IMR-90 (cell line): ENCODE measurements around the gene ARRB1. TPM values are rescaled to one million over a fixed set of nuclear protein-coding genes. Genes with fewer than 3 reads are reported as not detected.

ENCODE experiments used
- ATAC-seq: fragments of 200-7000 bp; cut with Tn5 transposase; 2 replicates; pipeline ENCODE4 v1.9.1; 2020; ENCODE audit warnings: low read depth, mild to moderate bottlenecking, moderate library complexity
- BruUV-seq: library from RNA; stranded (reverse); fragments of 400-500 nt; replicated peaks from 2 replicates; lab custom pipeline; 2021; lab: Mats Ljungman, UMichigan
- CTCF ChIA-PET: fragments of 300-600 bp; formaldehyde crosslinking; extraction: SDS; loops from one replicate; lab custom pipeline; 2021; ENCODE audit warnings: antibody characterized with exemption; lab: Yijun Ruan, JAX
- POLR2A ChIA-PET: fragments of 300-600 bp; sonication (Branson Sonifier 250); formaldehyde crosslinking; loops from one replicate; lab custom pipeline; 2022; ENCODE audit warnings: antibody characterized with exemption; ENCODE audit not compliant: unreplicated experiment; lab: Charles Lee
- DNase-seq: peaks from one replicate; pipeline ENCODE4 v3.0.0; 2013
- H2AFZ ChIP-seq: replicated peaks from 2 replicates; pipeline ENCODE3; 2013; ENCODE audit warnings: low read length, mild to moderate bottlenecking; ENCODE audit not compliant: poor library complexity
- H2AK5ac ChIP-seq: 2 replicates; pipeline ENCODE4 v1.6.1; 2013; ENCODE audit warnings: low read depth, low read length, inconsistent platforms
- H2AK9ac ChIP-seq: replicated peaks from 2 replicates; pipeline ENCODE3; 2013; ENCODE audit warnings: mild to moderate bottlenecking, low read depth, low read length, moderate library complexity; ENCODE audit not compliant: poor library complexity
- H2BK120ac ChIP-seq: 2 replicates; pipeline ENCODE4 v1.6.1; 2013; ENCODE audit warnings: low read depth, low read length, inconsistent platforms
- H2BK15ac ChIP-seq: 3 replicates; pipeline ENCODE4 v1.6.1; 2013; ENCODE audit warnings: low read depth, low read length, inconsistent platforms
- H2BK20ac ChIP-seq: 2 replicates; pipeline ENCODE4 v1.6.1; 2013; ENCODE audit warnings: low read depth, mild to moderate bottlenecking, inconsistent platforms, low read length, moderate library complexity
- H2BK5ac ChIP-seq: 2 replicates; pipeline ENCODE4 v1.6.1; 2013; ENCODE audit warnings: mild to moderate bottlenecking, low read depth, low read length, inconsistent platforms; ENCODE audit not compliant: poor library complexity, severe bottlenecking
- H3K14ac ChIP-seq: replicated peaks from 2 replicates; pipeline ENCODE4 v1.6.1; 2013; ENCODE audit warnings: low read depth, low read length, inconsistent platforms
- H3K18ac ChIP-seq: 2 replicates; pipeline ENCODE4 v1.6.1; 2013; ENCODE audit warnings: low read depth, low read length, control low read depth
- H3K23ac ChIP-seq: 2 replicates; pipeline ENCODE4 v1.6.1; 2013; ENCODE audit warnings: low read depth, low read length, inconsistent platforms
- H3K27ac ChIP-seq: 2 replicates; pipeline ENCODE4 v1.5.1; 2013; ENCODE audit warnings: mild to moderate bottlenecking, control low read depth, low read length; ENCODE audit not compliant: insufficient read depth
- H3K27me3 ChIP-seq: 2 replicates; pipeline ENCODE4 v1.6.1; 2013; ENCODE audit warnings: low read length; ENCODE audit not compliant: control insufficient read depth, insufficient read depth
- H3K36me3 ChIP-seq: 2 replicates; pipeline ENCODE4 v1.6.1; 2013; ENCODE audit warnings: low read length, mixed read lengths; ENCODE audit not compliant: control insufficient read depth, insufficient read depth
- H3K4ac ChIP-seq: 2 replicates; pipeline ENCODE4 v1.6.1; 2013; ENCODE audit warnings: low read depth, low read length, inconsistent platforms
- H3K4me1 ChIP-seq: 2 replicates; pipeline ENCODE4 v1.6.1; 2013; ENCODE audit warnings: low read length, mixed read lengths; ENCODE audit not compliant: control insufficient read depth, insufficient read depth
- H3K4me2 ChIP-seq: 2 replicates; pipeline ENCODE4 v1.6.1; 2013; ENCODE audit warnings: low read depth, mild to moderate bottlenecking, control low read depth, low read length, moderate library complexity
- H3K4me3 ChIP-seq: 2 replicates; pipeline ENCODE4 v1.5.1; 2013; ENCODE audit warnings: low read depth, mild to moderate bottlenecking, control low read depth, low read length, moderate library complexity; ENCODE audit not compliant: insufficient read depth
- H3K56ac ChIP-seq: 2 replicates; pipeline ENCODE4 v1.6.1; 2013; ENCODE audit warnings: low read length, inconsistent platforms; ENCODE audit not compliant: insufficient read depth; ENCODE audit errors: extremely low read depth
- H3K79me1 ChIP-seq, 2 experiments: 2 replicates each; pipeline ENCODE4 v1.6.1; 2013; ENCODE audit warnings: low read length in 2 of 2, inconsistent platforms in 1 of 2, low read depth in 1 of 2
- H3K9ac ChIP-seq: 2 replicates; pipeline ENCODE4 v1.6.1; 2013; ENCODE audit warnings: low read depth, low read length, control low read depth
- H3K9me1 ChIP-seq: 2 replicates; pipeline ENCODE4 v1.6.1; 2013; ENCODE audit warnings: low read length, inconsistent platforms; ENCODE audit not compliant: insufficient read depth
- H3K9me3 ChIP-seq: 2 replicates; pipeline ENCODE4 v1.6.1; 2013; ENCODE audit warnings: low read length; ENCODE audit not compliant: control insufficient read depth, insufficient read depth
- H4K20me1 ChIP-seq: 2 replicates; pipeline ENCODE4 v1.6.1; 2013; ENCODE audit warnings: low read length, inconsistent platforms; ENCODE audit not compliant: insufficient read depth
- H4K5ac ChIP-seq: 2 replicates; pipeline ENCODE4 v1.6.1; 2013; ENCODE audit warnings: mild to moderate bottlenecking, low read depth, low read length, control low read depth
- H4K8ac ChIP-seq, 2 experiments: 2 replicates each; pipeline ENCODE4 v1.6.1; 2013; ENCODE audit warnings: low read depth in 2 of 2, low read length in 2 of 2, control low read depth in 1 of 2, inconsistent platforms in 1 of 2
- H4K91ac ChIP-seq: 2 replicates; pipeline ENCODE4 v1.6.1; 2013; ENCODE audit warnings: low read depth, low read length, inconsistent platforms; ENCODE audit not compliant: insufficient read depth
- CEBPB ChIP-seq: IDR thresholded peaks from 2 replicates; pipeline ENCODE4 v1.6.1; 2012; ENCODE audit warnings: low read depth, low read length, improper control_type of control experiment
- WGBS, 2 experiments: methylation state at CpG; one replicate each; pipeline versions ENCODE4 v1.1.5 to v1.1.7; 2013; ENCODE audit warnings: missing lambda C conversion rate in 2 of 2; ENCODE audit not compliant: insufficient read length in 1 of 2; ENCODE audit errors: extremely low coverage in 2 of 2; 5-methylcytosine and 5-hydroxymethylcytosine counted together
- dilution Hi-C: fragments of 300-500 bp; cut with HindIII; formaldehyde crosslinking; loops from one replicate; pipeline ENCODE4 v1.14.3; 2018; ENCODE audit warnings: low sequenced_read_pairs; ENCODE audit not compliant: unreplicated experiment
- in situ Hi-C: fragments of 300-500 bp; cut with MboI; formaldehyde crosslinking; loops from 3 replicates; pipeline ENCODE4 v1.14.3; 2019; ENCODE audit warnings: low sequenced_read_pairs, inconsistent platforms, mixed read lengths
- intact Hi-C: fragments of 100-400 bp; cut with micrococcal nuclease; formaldehyde crosslinking; loops from 2 replicates; pipeline ENCODE4 v1.10.0; 2022
- polyA plus RNA-seq, 3 experiments: library from polyadenylated mRNA; depleted of rRNA; stranded (reverse); fragments of >200 nt; gene quantifications; 2 replicates each; pipeline ENCODE4 v1.2.3, GENCODE V29; 2012; ENCODE audit warnings: low replicate concordance in 1 of 3
- total RNA-seq: library from RNA; depleted of rRNA; stranded (reverse); fragments of >200 nt; gene quantifications from 2 replicates; pipeline ENCODE4 v1.2.3, GENCODE V29; 2012
- TF ChIP-seq, protein P1 (sequence below): fragments of 150-350 bp; IDR thresholded peaks from 2 replicates; pipeline ENCODE4 v1.6.1; 2017; ENCODE audit warnings: mild to moderate bottlenecking, antibody characterized with exemption, low read length, low read depth

Gene ARRB1
- total and polyA plus RNA-seq, 2 of the 4 experiments (the other 2 are of a cell fraction), result 11.0 to 17.4 TPM

GRCh38 chr11:75380716-75381420 is 29.4 kb upstream of the ARRB1 start:
- Histone ChIP-seq H3K9me3 (no peaks in the 10 kb centered on the region), H4K8ac (no peak overlapping the region), H3K23ac (no peak overlapping the region), H3K27me3 (no peaks in the 10 kb centered on the region), H3K56ac (no peak overlapping the region), H4K20me1 (peaks cover 5% of the 10 kb centered on the region; the same call in 1 of the 2 replicates), H2AK5ac (no peak overlapping the region), H3K27ac (no peak overlapping the region), H3K18ac (no peak overlapping the region), H2BK5ac (no peak overlapping the region), H3K36me3 (no peaks in the 10 kb centered on the region), H4K5ac (no peak overlapping the region), H2AK9ac (no peak overlapping the region), H3K4me3 (no peak overlapping the region), H3K14ac (no peak overlapping the region), H3K79me1 (no peaks in the 10 kb centered on the region), H3K4ac (no peak overlapping the region), H2BK15ac (no peak overlapping the region), H3K9me1 (no peaks in the 10 kb centered on the region), H3K4me2 (no peak overlapping the region), H4K91ac (no peak overlapping the region), H2BK20ac (no peak overlapping the region), H3K4me1 (no peaks in the 10 kb centered on the region; the same call in 1 of the 2 replicates), H2BK120ac (no peak overlapping the region), H3K9ac (no peak overlapping the region), H2AFZ (peak overlapping the region; percentile 16)
- ChIA-PET POLR2A (no interaction called here), CTCF (interaction anchor here (2.8 kb wide), 1 partner anchor 101 kb away, joined by 15 read pairs; no protein-coding TSS in a partner anchor)
- in situ Hi-C loops, result loop anchor here (5.0 kb wide), 2 partner anchors 54 to 104 kb away; no protein-coding TSS in a partner anchor
- dilution Hi-C loops, result no loop called here
- DNase-seq (no peak), ATAC-seq (peak; percentile 40; the same call in 1 of the 2 replicates)
- intact Hi-C loops, result no loop called here
- WGBS, 2 experiments, result 88% methylated on average over 4 of the region's 7 CpGs; no CpG with 5 or more reads in 1 of the 2 experiments
- TF ChIP-seq, protein P1, sequence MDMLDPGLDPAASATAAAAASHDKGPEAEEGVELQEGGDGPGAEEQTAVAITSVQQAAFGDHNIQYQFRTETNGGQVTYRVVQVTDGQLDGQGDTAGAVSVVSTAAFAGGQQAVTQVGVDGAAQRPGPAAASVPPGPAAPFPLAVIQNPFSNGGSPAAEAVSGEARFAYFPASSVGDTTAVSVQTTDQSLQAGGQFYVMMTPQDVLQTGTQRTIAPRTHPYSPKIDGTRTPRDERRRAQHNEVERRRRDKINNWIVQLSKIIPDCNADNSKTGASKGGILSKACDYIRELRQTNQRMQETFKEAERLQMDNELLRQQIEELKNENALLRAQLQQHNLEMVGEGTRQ, result peak; percentile 20; the same call in 1 of the 2 replicates
- TF ChIP-seq CEBPB, result no peak
- no TSS peak for BruUV-seq
